Bronchial epithelial cell (primary cell): ENCODE results near the gene P2RY4. TPM values are rescaled to one million over a fixed set of nuclear protein-coding genes. Genes with fewer than 3 reads are reported as not detected.
"Not testable (repeated sequence)": the region's sequence is repeated elsewhere in the genome, so short reads cannot be mapped to it uniquely, and the experiment has no call there.

Experiments
- DNase-seq: peaks from one replicate; pipeline ENCODE4 v3.0.0-alpha.2; 2010; ENCODE audit warnings: low read depth
- FAIRE-seq: peaks from 2 replicates; lab custom pipeline; 2011; peaks lifted over from hg19 to GRCh38; lab: Jason Lieb, UNC
- H3K27me3 ChIP-seq: 2 replicates; pipeline ENCODE4 v1.5.1; 2011; ENCODE audit warnings: low read length; ENCODE audit not compliant: control insufficient read depth, insufficient read depth
- H3K36me3 ChIP-seq: 2 replicates; pipeline ENCODE4 v1.5.1; 2011; ENCODE audit warnings: low read length; ENCODE audit not compliant: control insufficient read depth, insufficient read depth
- H3K4me3 ChIP-seq: 2 replicates; pipeline ENCODE4 v1.5.1; 2011; ENCODE audit warnings: mild to moderate bottlenecking, low read depth, low read length, control low read depth
- total RNA-seq: library from RNA; depleted of rRNA; stranded (reverse); fragments of >200 nt; gene quantifications from 2 replicates; pipeline ENCODE4 v1.2.1, GENCODE V29; 2014
- TF ChIP-seq, protein P1 (sequence below): IDR thresholded peaks from 2 replicates; pipeline ENCODE4 v1.5.1; 2011; ENCODE audit warnings: mild to moderate bottlenecking, moderate library complexity, low read length, control low read depth, inconsistent platforms; ENCODE audit not compliant: insufficient read depth, severe bottlenecking

P2RY4 gene
- total RNA-seq, 1 donor from 2014 or later: not detected

DNA sequence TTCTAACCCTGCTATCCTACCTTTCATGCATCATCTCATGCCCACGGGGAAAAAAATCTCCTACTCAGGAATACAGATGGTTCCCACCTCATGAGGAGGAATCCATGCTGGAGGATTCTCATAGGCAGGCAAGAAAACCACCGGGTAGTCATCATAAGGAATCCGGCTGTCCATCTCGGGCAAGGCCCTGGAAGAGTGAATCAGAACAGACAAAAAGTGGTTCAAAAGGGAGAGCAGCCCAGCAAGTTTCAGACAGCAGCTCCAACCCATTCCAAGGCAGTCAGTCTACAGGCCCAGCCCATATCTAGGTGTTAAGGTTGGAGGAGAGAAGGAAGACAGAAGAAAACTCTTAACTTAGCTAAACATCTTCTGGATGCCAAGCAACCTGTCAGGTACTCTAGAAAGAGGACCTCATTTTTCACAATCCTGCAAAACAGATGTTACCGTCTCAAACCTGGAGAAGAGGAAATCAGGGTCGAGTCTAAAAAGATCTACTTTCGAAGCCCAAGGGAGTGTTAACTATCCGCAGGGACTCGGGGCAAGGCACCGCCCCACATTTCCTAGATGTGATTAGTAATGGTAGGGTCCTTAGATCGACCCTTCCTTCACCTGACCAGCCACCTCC is 29.3 kb upstream of the P2RY4 start:
- Histone ChIP-seq H3K36me3 (peaks cover 2% of the 10 kb centered on the region), H3K4me3 (peak overlapping the region; percentile 74), H3K27me3 (no peaks in the 10 kb centered on the region)
- FAIRE-seq (no peak), DNase-seq (peak; percentile 3)
- TF ChIP-seq, protein P1, sequence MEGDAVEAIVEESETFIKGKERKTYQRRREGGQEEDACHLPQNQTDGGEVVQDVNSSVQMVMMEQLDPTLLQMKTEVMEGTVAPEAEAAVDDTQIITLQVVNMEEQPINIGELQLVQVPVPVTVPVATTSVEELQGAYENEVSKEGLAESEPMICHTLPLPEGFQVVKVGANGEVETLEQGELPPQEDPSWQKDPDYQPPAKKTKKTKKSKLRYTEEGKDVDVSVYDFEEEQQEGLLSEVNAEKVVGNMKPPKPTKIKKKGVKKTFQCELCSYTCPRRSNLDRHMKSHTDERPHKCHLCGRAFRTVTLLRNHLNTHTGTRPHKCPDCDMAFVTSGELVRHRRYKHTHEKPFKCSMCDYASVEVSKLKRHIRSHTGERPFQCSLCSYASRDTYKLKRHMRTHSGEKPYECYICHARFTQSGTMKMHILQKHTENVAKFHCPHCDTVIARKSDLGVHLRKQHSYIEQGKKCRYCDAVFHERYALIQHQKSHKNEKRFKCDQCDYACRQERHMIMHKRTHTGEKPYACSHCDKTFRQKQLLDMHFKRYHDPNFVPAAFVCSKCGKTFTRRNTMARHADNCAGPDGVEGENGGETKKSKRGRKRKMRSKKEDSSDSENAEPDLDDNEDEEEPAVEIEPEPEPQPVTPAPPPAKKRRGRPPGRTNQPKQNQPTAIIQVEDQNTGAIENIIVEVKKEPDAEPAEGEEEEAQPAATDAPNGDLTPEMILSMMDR: no peak

DNA sequence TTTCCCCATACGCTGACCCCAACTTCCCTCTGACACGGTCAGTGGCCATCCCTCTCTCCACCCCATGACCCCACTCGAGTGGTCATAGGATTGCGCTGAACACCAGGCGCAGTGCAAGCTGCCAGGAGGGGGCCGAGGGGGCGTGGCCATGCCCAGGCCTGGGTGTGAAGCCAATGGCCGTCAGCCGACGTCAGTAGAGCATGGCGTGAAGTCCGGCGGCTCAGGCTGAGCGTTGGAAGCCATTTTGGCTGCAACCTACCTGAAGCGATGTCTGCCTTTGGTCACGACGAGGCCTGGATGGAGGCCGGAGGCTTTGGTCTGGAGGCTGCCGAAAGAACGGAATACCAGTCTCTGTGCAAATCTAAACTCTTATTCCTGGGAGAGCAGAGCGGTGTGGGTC is 21.9 kb upstream of the P2RY4 start, which contains the start of gene RAB41:
Gene RAB41, plus strand, starts transcription at position 222 of the 400 bp plus-strand sequence. Its CDS starts 46 bp downstream, at position 268.
- FAIRE-seq (no peak), DNase-seq (no peak)
- Histone ChIP-seq H3K36me3 (no peaks in the 10 kb centered on the region), H3K27me3 (no peaks in the 10 kb centered on the region), H3K4me3 (no peak within 1 kb of the TSS)
- TF ChIP-seq, protein P1: no peak

DNA sequence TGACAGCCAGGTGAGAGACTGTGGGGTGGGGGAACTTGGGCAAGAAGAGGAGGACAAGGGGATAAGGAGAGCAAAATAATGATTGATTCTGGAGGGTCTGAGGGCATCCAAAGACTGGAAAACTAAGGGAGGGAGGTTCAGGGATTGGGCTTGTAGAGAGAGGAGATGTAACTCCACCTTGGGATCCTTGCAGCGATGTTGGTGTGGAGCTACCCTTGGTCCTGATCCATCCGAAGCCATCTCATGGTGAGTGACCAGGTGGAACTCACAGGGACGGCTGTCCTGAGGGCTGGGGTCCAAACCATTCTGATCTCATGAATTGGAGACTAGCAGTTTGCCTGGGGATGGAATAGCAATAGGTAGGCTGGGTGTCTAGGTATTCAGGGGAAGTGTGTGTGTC is 20.6 kb upstream of the P2RY4 start:
- Histone ChIP-seq H3K36me3 (no peaks in the 10 kb centered on the region), H3K4me3 (no peak overlapping the region), H3K27me3 (no peaks in the 10 kb centered on the region)
- TF ChIP-seq, protein P1: no peak
- FAIRE-seq: no peak
- no peak for DNase-seq

DNA sequence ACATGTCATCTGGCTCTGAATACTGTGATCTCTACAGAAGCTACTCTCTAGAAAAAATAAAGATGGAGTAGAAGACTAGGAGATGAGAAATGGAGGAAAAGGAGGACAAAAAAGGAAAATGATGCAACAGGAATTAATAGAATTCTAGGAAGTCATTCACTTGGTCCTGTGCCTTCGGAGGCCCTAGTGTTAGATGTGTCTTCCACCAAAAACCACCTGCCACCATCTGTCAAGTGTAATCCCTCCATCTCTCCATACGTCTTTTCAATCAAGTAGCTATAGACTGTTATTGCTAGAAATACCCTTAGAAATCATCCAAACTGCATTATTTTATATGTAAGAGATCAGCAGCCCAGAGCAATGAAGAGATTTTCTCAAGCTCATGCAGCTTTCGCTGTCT is 19.1 kb upstream of the P2RY4 start:
- no peak for FAIRE-seq

DNA sequence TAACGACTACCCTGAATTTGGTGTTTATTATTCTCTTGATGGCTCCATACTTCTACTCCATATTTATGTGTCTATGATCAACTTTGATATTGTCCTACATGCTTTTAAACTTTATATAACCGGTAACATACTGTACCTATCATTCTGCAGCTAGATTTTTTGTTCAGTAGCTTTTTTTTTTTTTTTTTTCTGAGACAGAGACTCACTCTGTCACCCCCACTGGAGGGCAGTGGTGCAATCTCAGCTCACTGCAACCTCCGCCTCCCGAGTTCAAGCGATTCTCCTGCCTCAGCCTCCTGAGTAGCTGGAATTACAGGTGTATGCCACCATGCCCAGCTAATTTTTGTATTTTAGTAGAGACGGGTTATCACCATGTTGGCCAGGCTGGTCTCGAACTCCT is 14.0 kb upstream of the P2RY4 start:
- FAIRE-seq, DNase-seq, H3K36me3 ChIP-seq, H3K27me3 ChIP-seq, H3K4me3 ChIP-seq: not testable (repeated sequence)

More for the DNA sequence above, 19.1 kb upstream of the P2RY4 start:
- Histone ChIP-seq H3K27me3 (no peaks in the 10 kb centered on the region), H3K36me3 (no peaks in the 10 kb centered on the region), H3K4me3 (no peak overlapping the region)
- no peak for DNase-seq
- TF ChIP-seq, protein P1: no peak

DNA sequence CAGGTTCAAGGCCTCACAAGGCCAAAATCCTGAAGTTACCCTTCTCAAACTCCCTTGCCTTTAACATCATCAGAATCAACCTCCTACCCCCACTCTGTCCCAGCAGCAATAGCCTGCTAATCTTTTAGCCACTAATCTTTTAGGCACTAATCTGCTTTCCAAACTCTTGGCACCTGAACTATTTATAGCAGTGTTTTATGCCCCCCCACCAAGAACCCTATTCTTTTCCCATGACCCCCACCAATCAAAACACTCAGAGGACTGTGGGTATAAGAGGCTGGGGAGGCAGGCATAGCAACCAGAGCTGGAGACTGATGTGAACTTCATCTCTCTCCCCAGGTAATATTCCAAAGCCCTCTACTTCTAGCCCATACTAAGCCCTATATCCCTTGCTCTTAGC is 8.0 kb upstream of the P2RY4 start, which contains the start of gene ARR3:
Gene ARR3, plus strand, starts transcription at position 301 of the 400 bp plus-strand sequence. CDS start 1,052 bp downstream, outside the sequence.
- DNase-seq (no peak), FAIRE-seq (no peak)
- H3K4me3 ChIP-seq: no peak within 1 kb of the TSS
- no peaks in the 10 kb centered on the region for H3K36me3 ChIP-seq
- TF ChIP-seq, protein P1: no peak
- no peaks in the 10 kb centered on the region for H3K27me3 ChIP-seq
